ENCODE data around the gene NR4A1. TPM values are rescaled to one million over a fixed set of nuclear protein-coding genes. Genes with fewer than 3 reads are reported as not detected.
A peak's percentile ranks its signal among the peaks of the same experiment; 100 is the strongest.

The NR4A1 gene
- total and polyA plus RNA-seq, 9 of the 15 experiments (the other 6 are each of a cell fraction or from before 2014, with no cell fraction given), result 0.07 to 4.7 (median 1.9) TPM; not detected in 1

DNA sequence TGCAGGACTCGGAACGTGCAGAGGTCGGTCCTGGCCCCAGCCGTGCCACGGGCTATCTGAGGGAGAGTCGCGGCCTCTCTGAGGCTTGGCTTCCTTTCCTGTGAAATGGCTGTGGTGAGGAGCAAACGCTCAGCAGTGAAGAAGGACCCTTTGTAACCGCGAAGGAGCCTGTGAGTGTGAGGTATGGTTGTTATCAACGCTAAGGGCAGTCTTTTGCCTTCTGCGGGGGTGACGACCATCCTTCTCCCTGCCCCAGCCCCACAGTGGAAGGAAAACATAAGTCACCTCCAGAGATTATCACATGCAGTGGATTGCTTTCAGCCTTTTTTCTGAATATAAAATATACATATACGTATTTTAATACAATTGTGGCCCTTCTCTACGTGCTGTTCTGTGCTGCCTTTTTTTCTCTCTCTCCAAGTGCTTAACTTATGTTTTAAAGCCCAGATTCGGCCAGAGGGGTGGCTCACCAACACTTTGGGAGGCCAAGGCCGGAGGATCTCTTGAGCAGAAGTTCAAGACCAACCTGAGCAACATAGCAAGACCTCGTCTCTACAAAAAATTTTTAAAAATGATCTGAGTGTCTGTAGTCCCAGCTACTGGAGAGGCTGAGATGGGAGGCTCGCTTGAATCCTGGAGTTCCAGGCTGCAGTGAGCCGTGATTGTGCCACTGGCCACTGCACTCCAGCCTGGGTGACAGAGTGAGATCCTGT, 27.1 kb upstream of the NR4A1 start (continued):
- TF ChIP-seq, protein P1, sequence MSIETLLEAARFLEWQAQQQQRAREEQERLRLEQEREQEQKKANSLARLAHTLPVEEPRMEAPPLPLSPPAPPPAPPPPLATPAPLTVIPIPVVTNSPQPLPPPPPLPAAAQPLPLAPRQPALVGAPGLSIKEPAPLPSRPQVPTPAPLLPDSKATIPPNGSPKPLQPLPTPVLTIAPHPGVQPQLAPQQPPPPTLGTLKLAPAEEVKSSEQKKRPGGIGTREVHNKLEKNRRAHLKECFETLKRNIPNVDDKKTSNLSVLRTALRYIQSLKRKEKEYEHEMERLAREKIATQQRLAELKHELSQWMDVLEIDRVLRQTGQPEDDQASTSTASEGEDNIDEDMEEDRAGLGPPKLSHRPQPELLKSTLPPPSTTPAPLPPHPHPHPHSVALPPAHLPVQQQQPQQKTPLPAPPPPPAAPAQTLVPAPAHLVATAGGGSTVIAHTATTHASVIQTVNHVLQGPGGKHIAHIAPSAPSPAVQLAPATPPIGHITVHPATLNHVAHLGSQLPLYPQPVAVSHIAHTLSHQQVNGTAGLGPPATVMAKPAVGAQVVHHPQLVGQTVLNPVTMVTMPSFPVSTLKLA (conservative IDR thresholded peaks at IDR 0.05), result no peak
- TF ChIP-seq, protein P2, sequence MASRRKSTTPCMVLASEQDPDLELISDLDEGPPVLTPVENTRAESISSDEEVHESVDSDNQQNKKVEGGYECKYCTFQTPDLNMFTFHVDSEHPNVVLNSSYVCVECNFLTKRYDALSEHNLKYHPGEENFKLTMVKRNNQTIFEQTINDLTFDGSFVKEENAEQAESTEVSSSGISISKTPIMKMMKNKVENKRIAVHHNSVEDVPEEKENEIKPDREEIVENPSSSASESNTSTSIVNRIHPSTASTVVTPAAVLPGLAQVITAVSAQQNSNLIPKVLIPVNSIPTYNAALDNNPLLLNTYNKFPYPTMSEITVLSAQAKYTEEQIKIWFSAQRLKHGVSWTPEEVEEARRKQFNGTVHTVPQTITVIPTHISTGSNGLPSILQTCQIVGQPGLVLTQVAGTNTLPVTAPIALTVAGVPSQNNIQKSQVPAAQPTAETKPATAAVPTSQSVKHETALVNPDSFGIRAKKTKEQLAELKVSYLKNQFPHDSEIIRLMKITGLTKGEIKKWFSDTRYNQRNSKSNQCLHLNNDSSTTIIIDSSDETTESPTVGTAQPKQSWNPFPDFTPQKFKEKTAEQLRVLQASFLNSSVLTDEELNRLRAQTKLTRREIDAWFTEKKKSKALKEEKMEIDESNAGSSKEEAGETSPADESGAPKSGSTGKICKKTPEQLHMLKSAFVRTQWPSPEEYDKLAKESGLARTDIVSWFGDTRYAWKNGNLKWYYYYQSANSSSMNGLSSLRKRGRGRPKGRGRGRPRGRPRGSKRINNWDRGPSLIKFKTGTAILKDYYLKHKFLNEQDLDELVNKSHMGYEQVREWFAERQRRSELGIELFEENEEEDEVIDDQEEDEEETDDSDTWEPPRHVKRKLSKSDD (conservative IDR thresholded peaks at IDR 0.05; ENCODE audit: low read length), result no peak
- TF ChIP-seq ZNF77 (CRISPR knock-in tag; IDR thresholded peaks at IDR 0.05) (no peak), ELF2 (CRISPR knock-in tag; IDR thresholded peaks at IDR 0.05) (no peak), SIN3A (IDR thresholded peaks at IDR 0.05; ENCODE audit: borderline replicate concordance in 2 of 2, control insufficient read depth in 1 of 2, low read depth in 2 of 2, low read length in 2 of 2) (no peak), MTA2 (IDR thresholded peaks at IDR 0.05; ENCODE audit: low read depth) (no peak), ZNF431 (CRISPR knock-in tag; IDR thresholded peaks at IDR 0.05) (0 out of 2 replicates have a peak, but pooled peaks have one; percentile 2), ZFPM2 (CRISPR knock-in tag; IDR thresholded peaks at IDR 0.05) (no peak), ZNF507 (tag; conservative IDR thresholded peaks at IDR 0.05) (no peak)

Data from K562 (cell line).